Measurements from ENCODE around the gene LYAR.

Gene LYAR

GRCh38 chr4:4289941-4290850 lies at the start of gene LYAR, which contains the start of gene ZBTB49:
Gene LYAR, minus strand, starts transcription at chr4:4290154. Its CDS starts 6,412 bp downstream, at chr4:4283742.
Gene ZBTB49, plus strand, starts transcription at chr4:4290251. Its CDS starts 9,695 bp downstream, at chr4:4299946.
- DNase-seq (ENCODE audit: low spot score), result peak; percentile 98

- peak; percentile 61 for DNase-seq (ENCODE audit: low spot score)
Observed at GRCh38 chr4:4339504-4340085, 49.6 kb upstream of the LYAR start.

- no peak for DNase-seq (ENCODE audit: low spot score)
Observed at GRCh38 chr4:4338210-4339001, 48.5 kb upstream of the LYAR start.

- peak; percentile 68 for DNase-seq (ENCODE audit: low spot score)
Observed at GRCh38 chr4:4334798-4335520, 45.0 kb upstream of the LYAR start.

- no peak for DNase-seq (ENCODE audit: low spot score)
Observed at GRCh38 chr4:4333265-4333706, 43.3 kb upstream of the LYAR start.

GRCh38 chr4:4332529-4332928 lies 42.6 kb upstream of the LYAR start:
- no peak for DNase-seq (ENCODE audit: low spot score)

- DNase-seq (ENCODE audit: low spot score), result no peak
Observed at GRCh38 chr4:4330794-4331193, 40.8 kb upstream of the LYAR start.

- no peak for DNase-seq (ENCODE audit: low spot score)
Observed at GRCh38 chr4:4329496-4329895, 39.5 kb upstream of the LYAR start.

- no peak for DNase-seq (ENCODE audit: low spot score)
Observed at GRCh38 chr4:4328840-4329239, 38.9 kb upstream of the LYAR start.

GRCh38 chr4:4328206-4328605 lies 38.3 kb upstream of the LYAR start:
- no peak for DNase-seq (ENCODE audit: low spot score)

GRCh38 chr4:4327652-4328121 lies 37.7 kb upstream of the LYAR start:
- peak; percentile 47 for DNase-seq (ENCODE audit: low spot score)

GRCh38 chr4:4326166-4326565 lies 36.2 kb upstream of the LYAR start:
- no peak for DNase-seq (ENCODE audit: low spot score)

- DNase-seq (ENCODE audit: low spot score), result no peak
Observed at GRCh38 chr4:4325321-4325720, 35.4 kb upstream of the LYAR start.

GRCh38 chr4:4323705-4324534 lies 34.0 kb upstream of the LYAR start:
- DNase-seq (ENCODE audit: low spot score), result no peak

- DNase-seq (ENCODE audit: low spot score), result peak; percentile 2
Observed at GRCh38 chr4:4321951-4322688, 32.2 kb upstream of the LYAR start.

GRCh38 chr4:4320951-4321714 lies 31.2 kb upstream of the LYAR start:
- DNase-seq (ENCODE audit: low spot score), result no peak

- no peak for DNase-seq (ENCODE audit: low spot score)
Observed at GRCh38 chr4:4320528-4320927, 30.6 kb upstream of the LYAR start.

- no peak for DNase-seq (ENCODE audit: low spot score)
Observed at GRCh38 chr4:4317496-4318232, 27.7 kb upstream of the LYAR start.

GRCh38 chr4:4316150-4316495 lies 26.2 kb upstream of the LYAR start:
- DNase-seq (ENCODE audit: low spot score), result no peak

All from D341Med (cell line).